HG03442 (cell line): ENCODE results near the gene INTS11.

Source experiments
- ATAC-seq: cut with Tn5 transposase; IDR thresholded peaks from one replicate; pipeline ENCODE4 v1.9.1; 2021; ENCODE audit warnings: mild to moderate bottlenecking, moderate library complexity; ENCODE audit not compliant: unreplicated experiment

INTS11 gene

DNA sequence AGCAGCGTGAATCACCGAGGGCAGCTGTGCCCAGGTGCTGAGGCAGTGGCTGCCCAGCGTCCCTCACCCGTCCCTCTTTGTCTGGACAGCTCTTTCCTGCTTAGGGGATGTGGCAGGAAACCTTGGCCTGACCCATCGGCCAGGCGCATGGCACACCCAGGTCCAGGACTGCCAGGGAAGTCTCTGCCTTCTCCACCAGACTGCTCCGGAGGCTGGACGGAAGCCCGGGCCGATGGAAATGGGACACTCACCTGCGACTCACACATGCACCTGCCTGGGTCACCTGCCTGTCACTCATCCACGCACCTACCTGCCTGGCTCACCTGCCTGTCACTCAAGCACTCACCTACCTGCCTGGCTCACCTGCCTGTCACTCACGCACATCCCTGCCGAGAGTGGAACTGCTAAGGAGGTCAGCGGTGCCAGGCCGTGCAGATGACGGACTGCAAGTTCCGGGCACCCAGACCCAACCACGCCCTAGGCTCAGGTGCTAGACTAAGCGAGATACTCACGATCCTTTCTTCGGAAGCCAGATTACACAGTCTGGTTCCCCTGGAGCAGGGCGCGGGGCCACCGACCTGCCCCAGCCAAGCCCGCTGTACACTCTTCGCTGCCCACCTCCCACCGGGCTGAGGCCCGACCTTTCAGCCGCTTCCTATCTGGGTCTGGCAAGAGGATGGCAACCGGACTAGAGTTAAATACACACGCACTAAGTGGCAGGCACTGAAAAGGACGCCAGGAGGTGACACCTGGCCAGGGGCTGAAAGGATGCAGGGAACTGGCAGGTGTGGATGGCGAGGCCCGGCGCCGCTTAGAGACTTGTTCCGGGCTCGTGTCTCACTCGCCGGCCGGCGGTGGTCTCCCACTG is 51.9 kb downstream of the INTS11 start:
- no peak for ATAC-seq

DNA sequence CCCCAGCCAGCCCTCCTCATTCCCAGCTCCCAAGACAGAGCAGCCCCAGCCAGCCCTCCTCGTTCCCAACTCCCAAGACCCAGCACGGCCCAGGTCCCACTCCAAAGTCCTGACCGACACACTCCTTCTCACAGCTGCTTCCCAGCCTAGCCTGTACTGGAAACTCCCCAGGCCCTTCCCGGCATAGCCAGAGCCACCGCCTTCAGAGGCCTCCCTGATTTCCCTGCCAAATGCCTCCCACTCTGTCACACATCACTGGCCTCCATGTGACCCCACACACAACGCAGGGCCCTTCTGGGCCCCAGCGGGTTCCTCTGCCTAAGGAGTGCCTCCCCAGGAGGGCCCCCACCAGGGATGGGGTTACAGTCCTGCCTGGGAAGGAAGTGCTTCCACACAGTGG is 53.6 kb downstream of the INTS11 start:
- no peak for ATAC-seq

DNA sequence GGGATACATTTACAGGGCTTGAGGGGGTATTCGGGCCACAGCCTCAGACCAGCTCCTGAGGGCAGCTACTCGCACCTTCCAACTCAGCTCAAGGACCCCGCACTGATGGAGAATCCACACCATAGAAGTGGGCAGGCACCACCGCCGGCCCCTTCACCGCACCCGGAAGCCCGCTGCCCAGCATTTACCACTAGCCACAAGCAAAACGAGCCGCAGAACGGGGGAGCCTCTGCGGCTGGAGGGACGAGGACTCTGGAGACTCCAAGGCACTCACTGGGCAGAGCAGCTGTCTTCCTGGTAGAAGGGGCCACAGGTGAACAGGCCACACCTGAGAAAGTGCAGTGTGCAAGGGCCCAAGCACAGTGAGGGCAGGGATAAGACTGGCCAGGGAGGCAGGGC is 56.2 kb downstream of the INTS11 start:
- ATAC-seq = no peak

DNA sequence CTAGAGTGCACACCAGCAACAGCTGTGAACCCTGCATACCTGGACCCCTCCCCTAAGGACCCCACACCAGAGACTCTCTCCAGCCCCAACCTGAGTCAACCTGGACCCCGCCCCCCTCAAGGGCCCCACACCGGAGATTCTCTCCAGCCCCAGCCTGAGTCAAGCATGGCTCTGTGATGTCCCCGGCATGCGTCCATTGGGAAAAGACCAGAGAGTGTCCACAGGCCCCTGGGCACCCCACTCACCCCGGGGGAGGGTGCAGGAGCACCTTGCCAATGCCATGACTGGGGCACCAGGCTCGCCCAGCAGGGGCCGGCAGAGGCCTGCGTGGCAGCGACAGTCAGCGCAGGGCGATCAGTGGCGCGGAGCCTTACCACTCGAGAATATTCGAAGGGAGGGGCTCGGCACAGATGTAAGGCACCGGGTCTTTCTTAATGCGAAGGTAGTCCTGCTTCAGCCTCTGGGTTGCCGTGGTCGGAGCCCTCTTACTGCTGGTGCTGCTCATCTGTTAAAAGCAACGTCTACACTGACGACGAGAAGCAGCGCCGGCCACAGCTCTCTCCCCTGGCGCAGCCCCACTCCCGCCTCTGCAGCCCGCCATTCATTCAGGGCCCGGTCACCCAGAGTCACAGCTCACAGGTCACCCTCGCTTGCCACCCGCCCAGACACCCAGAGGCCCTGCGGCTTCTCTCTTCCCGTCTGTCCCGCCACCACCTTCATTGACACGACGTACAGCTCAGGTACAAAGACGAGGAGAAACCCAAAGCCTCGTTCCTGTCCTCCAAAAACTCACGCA is 56.8 kb downstream of the INTS11 start:
- no peak for ATAC-seq

DNA sequence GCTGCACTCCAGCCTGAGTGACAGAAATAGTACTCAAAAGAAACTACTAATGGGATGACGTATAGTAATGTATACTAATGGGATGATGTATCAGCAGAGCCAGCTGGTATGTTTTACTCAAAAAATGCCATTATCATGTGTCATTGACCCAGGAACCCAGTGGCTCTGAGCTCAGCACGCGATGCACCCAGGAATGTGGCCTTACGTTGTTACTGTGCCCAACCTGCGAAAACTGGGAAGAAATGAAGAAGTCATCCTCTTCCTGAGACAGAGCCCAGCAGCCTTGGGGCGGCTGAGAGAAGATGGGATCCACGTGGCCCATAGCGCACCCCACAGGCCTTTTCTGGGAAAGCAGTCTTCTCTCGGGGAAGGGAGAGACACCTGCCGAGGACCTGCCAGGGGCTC is 59.6 kb downstream of the INTS11 start:
- ATAC-seq = no peak

DNA sequence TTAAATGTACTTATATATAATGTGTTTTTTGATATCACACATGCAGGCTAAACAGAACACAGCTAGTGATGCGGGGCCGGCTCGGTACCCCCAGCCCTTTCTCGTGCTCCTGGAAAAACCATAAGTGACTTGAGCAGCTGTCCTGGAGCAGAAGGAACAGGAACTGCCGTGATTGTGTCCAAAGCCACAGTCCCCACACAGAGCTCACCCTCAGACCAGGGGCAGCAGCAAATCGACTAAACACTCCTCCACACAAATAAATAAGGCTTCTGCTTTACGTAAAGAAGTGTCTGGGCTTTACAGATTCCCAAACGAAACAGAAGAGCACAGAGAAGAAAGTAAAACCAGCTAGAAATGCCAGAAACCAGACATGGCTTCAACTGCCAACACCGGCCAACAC is 60.4 kb downstream of the INTS11 start:
- ATAC-seq = no peak

DNA sequence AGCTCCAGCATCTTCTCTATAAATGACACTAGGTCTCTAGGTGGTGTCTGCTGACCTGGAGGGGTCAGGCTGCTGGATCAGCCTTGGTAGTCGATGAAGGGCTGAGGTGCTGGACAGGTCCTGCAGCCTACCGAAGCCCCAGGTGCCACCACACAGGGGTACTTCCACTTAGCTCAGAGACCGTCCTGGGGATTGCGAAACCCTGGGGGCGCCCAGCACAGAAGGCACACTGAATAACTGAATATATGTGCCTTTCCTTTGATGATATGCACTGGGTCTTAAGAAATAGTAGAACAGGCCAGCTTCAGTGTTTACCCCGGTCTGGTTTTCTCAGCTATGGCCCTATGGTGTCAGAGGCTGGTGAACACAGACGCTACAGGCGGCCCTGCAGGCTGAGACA is 61.7 kb downstream of the INTS11 start:
- no peak for ATAC-seq

DNA sequence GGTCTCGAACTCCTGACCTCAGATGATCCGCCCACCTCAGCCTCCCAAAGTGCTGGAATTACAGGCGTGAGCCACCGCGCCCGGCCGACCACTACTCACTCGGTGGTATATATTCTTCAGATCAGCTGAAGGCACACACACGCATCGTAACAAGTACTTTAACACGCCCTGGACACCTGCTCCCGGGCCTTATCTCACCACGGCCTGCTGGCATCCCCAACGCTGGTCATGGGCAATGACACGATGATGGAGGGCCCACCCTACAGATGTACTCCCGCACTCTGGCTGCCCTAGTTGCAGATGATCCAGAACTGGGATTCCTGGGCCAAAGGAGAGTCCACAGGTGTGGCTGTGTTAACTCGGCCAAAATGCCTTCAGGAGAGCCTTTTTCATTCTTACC is 62.4 kb downstream of the INTS11 start:
- ATAC-seq = no peak
